GM19193 (cell line): ENCODE data around the gene MXI1.

ENCODE experiments used
- POLR2A ChIP-seq: IDR thresholded peaks from 4 replicates; pipeline ENCODE4 v1.6.1; 2011; ENCODE audit not compliant: insufficient read depth, insufficient read length; ENCODE audit errors: extremely low read depth

The MXI1 gene

DNA sequence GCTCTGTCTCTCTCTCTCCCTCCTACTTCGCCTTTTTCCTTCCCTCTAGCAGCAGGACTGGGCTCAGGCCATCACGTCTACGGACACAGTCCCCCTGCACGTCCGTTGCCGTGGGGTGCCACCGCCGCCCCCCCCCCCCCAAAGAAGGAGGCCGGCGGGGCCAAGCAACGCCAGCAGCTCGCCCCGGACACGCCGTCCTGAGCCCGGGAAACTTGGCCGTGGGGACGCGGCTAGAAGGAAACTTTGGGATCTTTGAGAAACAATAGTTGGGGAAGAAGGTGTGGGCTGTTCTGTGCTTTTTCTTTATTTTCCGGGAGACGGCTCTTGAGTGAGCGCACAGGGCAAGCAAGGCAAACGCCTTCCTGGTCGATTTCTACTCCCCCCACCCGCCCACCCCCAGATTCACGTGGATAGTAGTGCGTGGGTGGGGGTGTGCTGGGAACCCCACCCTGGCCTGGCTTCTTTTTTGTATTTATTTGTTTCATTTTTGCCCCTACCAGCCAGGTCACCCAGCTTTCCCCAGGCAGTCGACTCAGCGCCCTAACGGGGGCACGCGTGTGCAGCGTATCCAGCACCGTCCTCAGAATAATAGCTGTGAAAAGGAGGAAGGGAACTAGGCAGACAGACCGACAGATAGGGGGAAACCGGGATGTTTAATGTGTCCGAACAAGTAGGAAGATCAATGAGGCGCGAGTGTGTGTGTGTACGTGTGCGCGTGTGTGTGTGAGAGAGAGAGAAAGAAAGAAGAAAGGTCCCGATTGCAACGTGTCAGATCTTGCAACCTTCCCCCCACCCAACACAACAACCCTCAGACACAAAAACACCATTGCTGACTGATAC is 1.4 kb downstream of the MXI1 start:
- no peak for TF ChIP-seq POLR2A

DNA sequence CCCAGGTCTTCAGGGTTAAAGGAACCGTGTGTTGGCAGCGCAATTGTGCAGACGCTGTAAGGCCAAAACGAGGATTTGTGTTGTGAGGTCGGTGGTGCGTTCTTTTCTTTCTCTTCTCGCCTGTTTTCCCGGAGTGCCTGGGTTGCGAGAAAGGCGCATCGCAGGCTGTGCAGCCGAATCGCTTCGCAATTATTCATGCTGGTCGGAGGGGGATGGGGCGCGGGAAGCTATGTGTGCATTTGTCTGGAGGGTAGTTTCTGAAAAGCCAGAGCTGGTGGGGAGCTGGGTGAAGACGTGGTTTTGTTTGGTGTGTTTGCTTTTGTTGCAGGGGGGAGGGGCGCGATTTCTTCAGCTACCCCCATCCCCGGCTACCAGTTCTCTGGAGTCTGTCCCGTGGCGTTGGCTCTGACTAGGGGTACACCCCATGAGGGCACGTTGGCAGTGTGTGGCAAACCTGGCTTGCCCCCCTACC is 2.1 kb downstream of the MXI1 start:
- TF ChIP-seq POLR2A, result no peak

DNA sequence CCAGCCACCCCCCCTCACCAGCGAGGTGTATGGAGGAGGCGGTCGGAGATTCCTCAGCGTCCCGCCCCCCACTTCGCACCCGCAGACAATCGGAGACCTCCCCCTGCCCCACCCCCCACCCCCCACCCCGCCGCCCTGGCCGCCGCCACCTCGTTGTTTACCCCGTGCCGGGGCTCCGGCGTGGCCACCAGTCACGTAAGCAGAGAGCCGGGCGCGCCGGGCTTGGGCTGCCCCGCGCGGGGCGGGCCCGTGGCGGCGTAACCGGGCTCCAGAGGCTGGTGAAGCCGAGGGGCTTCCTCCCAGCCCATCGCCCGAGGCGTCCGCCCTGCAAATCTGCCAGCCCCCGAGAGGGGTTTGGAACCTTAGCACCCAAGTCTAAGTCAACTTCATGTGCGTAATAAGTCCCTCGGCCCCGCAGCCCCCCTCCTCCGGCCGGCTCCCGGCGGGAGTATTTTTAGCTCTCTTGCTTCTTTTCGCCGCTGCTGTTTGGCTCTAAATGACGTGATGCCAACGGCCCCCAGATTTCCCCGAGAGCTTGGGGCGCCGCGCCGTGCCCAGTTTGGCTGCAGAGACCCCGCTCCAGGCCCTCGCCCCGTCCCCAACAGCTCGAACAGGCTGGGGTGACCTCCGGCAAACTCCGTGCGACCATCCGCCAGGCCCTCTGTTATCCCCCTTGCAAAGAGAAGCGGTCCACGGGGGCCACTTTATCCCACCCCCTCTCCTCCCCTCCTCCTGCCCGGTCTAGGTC is 2.7 kb downstream of the MXI1 start:
- TF ChIP-seq POLR2A, result no peak

DNA sequence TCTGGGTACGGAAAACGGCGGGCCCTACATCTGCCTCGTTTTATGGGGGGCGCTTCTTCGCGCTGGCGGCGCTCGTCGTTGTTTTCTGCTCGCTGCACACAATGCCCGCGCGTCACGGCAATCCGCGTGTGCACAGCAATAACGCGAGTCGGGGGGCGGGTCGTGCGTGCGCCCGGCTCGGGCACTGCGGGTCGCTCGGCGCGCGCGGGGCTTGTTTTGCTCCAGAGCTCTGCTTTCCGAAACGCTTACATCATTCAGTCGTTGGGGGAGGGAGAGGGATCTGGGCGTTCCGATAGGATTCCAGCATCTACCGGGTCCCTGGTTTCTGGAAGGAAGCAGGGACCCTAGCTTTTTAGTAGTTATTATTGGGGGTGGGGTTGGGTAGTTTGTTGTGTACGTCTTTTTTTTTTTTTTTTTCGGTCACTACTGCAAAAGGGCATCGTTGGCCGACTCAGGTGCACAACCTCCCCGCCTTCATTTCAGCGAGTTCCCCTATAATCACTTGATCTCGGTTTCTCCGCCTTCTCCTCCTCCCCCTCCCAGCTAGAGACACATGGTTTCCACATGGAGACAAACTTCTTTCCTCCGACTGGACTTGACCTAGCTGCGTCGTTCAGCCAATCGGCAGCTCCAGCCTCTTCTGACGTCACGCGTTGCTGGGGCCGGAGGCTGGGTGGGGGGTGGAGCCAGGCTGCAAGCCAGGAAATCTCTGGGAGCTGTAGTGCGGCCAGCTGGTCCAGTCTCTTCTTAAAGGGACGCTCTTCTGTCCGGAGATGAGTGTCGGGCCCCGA is 3.5 kb downstream of the MXI1 start:
- TF ChIP-seq POLR2A, result no peak

DNA sequence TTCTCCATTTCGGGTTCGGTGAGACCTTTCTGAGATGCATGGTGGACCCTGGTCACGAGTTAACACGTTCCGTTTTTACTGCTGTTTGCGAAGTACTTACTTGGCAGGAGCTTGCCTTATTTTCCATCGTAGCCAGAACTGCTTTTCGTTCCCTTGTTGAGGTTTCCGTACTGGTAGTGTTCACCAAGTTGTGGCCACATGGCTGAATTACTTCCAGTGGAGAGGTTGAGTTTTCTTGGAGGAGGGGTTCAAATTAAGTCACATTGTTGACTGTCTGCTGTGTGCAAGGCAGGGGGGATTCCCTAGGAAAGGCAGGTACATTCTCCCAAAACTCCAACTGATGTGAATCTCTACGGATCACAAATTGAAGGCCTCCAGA is 4.0 kb downstream of the MXI1 start:
- no peak for TF ChIP-seq POLR2A

DNA sequence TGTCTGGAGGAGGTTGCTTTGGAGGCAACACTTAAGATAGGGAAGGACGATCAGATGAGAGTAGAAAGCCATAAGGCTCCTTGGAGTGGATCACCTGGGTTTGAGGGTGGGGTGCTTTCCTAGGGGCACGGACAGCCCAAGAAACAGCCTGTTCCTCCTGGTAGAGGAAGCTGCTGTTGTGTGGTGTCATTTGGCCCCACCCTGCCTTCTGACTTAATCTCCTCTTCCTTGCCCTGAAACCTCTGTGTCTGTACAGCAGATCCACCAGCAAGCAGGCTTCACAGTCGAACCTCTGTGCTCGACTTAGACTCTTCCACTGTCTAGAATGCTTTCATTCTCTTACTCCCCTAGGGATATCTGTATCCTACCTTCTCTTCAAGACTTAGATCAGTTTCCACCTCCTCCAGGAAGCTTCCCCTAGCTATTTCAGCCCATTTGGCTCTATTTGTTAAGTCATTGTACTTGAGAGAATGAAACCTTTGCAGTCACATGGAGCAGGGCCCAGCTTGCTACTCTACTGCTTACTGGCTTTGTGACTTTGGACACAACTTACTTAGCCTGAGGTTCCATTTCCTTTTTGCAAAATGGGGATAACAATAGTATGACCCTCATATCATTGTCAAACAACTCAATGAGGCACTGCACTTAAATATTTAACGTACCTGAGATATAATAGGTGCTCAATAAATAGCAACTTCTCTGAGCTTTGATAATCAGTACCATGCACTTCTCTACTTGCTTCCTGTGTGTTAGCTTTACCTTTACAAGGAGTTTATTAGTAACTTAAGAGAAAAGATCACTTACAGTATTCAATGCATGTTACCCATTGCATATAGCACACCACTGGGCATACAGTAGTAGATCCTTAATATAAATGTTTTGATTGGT is 5.0 kb downstream of the MXI1 start:
- TF ChIP-seq POLR2A, result no peak

DNA sequence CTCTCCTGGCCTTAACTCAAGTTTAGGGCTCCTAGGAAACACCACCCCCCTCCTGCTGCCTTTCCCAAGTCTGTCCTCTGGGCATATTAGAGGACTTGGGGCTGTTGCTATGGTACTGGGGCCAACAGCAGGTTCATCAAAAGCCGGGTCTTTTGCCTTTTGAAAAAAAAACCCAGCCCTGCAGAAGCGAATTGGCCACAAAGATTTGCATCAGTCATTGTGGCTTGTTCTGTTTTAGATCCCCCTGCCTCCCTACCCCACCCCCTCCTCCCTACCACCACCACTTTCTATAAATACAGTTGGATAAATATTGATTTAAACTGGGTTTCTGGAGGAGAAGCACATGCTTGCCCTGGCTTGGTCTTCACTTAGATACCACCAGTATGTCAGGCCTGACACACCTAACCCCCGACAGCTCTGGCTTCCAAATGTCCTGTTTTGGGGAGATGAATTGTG is 7.0 kb downstream of the MXI1 start:
- TF ChIP-seq POLR2A, result no peak

DNA sequence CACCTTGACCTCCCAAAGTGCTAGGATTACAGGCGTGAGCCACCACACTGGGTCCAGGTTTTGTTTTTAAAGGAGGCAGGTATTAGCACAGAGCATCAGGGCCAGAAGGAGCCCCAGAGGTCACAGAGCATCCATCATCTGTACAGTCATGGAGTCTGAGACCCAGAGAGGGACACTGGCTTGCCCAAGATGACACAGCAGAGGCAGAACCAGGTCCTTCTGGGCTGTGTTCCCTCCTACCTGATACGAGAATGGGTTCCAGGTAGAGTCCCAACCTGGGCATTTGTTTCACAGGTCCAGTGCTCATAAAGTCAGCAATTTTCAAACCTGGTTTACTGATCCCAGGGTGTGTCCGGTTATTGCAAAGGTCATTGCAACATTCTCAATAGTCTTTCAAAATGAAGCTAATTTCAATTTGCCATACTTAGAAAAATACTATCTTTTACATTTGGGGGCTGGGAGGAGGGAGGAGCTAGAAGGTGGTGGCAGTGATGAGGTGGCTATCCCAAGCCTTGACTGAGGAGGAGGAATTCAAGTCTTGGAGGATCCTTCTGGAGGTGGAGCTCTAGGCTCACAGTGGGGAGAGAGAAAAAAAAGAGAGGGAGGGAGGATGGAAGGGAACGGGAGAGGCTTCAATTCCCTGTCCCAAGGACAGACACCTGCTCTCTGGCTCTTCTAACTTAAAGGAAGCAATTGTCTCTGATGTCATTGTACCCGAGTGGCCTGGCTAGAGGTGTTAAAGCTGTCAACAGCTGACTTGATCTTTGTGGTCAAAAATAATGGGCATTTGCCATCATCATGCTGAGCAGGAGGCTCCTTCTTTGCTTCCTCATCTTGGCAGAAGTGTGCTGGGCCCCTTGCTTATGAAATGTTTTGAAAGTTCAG is 8.1 kb downstream of the MXI1 start:
- TF ChIP-seq POLR2A, result no peak

DNA sequence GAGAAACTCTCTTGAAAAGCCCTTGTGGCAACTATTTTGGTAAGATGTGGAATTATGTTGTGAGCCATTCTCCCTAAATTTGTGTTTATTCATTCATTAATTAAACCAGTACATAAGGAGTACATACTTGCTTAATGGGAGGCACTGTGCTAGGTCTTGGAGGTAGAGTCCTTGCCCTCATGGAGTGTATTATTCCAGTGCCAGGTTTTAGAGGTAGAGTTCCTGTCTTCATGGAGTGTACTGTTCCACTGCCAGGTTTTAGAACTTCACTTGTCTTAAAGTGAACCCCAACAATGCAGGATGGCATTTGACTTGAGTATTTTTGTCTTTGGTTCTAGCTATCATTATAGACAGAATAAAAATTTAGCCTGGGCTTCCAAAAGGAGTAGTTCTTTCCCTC is 8.8 kb downstream of the MXI1 start:
- no peak for TF ChIP-seq POLR2A

DNA sequence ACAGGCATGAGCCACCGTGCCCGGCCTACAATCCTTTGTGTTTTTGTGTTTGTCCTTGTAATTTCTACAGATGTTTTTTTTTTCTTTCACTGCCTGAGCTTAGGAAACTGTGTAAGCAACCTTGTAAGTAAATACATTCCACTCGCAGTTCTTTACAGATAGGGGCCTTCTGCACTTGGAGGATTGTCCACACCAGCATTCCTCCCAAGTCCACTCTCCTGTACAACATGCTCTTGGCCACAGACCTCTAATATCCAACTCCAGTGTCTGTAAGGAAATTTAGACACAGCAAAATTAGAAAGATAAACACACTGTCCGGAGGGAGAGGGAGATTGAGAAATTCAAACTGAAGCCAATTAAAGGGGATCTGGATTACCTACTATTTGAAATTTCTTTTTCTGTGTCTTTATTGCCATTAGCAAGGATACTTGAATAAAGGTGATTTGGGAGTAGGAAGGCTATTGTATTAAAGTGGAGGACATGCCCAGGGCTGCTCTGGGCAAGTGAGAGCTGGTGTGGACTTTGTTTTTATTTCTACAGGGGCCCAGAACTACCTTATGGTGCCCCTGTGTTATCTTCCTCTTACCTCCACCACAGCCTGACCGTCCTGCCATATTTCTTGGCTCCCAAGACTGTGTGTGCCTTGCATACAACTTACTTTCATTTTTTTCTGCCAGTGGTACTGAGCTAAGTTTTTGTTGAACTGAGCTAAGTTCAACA is 9.7 kb downstream of the MXI1 start:
- TF ChIP-seq POLR2A, result no peak

DNA sequence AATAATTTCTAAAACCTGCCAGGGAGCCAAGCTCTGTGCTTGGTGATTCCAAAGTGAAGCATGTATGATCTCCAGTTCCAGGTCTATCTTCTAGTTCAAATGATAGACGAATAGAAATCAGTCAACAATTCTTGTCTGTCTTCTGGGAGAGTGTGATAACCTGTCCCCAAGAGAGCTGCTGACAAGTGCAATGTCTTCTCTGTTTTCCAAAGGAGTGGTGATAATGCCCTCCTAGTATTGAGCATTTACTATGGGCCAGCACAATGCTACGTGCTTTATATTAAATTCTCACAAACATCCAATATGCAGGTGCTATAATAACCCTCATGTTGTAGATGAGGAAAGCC is 10.2 kb downstream of the MXI1 start:
- no peak for TF ChIP-seq POLR2A

DNA sequence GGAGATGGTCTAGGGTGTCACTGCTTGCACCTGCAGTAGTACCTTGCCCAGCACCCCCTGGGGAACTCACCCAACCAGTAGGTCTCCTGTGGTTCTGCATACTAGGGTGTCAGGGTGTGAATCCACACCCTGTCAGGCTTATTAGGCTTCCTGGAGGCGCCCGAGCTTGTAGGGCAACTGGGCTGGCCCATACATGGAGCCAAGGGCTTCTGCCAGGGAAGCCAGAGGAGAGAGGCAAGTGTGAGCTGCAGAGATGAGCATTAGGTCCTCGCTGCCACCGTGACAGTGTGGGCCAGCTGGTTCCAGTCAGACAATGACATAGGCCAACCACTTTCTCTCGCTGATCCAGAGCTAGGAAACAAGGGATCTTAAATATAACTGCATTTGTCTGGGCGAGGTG is 11.2 kb downstream of the MXI1 start:
- no peak for TF ChIP-seq POLR2A

DNA sequence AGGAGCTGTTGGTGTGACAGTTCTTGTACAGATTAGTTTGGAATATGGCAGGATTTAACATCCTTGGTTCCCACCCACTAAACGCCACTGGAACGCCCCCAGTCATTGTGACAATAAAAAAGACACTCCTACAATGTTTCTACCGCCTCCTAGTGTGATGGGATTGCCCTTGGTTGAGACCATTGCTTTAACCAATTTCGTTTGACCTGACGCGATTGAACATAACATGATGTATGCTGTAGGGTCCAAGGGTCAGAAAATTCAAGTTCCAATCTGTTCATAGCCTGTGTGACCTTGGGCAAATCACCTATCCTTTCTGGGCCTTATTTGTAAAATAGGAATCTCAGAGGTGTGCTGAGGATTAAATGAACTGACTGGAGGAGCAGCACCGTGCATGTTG is 12.5 kb downstream of the MXI1 start:
- no peak for TF ChIP-seq POLR2A
